Measurements from ENCODE around the gene ORAI1.
"Not testable (repeated sequence)": the region's sequence is repeated elsewhere in the genome, so short reads cannot be mapped to it uniquely, and the experiment has no call there.

The ORAI1 gene

GRCh38 chr12:121608301-121608700 lies 18.0 kb upstream of the ORAI1 start:
- DNase-seq, result no peak

DNA sequence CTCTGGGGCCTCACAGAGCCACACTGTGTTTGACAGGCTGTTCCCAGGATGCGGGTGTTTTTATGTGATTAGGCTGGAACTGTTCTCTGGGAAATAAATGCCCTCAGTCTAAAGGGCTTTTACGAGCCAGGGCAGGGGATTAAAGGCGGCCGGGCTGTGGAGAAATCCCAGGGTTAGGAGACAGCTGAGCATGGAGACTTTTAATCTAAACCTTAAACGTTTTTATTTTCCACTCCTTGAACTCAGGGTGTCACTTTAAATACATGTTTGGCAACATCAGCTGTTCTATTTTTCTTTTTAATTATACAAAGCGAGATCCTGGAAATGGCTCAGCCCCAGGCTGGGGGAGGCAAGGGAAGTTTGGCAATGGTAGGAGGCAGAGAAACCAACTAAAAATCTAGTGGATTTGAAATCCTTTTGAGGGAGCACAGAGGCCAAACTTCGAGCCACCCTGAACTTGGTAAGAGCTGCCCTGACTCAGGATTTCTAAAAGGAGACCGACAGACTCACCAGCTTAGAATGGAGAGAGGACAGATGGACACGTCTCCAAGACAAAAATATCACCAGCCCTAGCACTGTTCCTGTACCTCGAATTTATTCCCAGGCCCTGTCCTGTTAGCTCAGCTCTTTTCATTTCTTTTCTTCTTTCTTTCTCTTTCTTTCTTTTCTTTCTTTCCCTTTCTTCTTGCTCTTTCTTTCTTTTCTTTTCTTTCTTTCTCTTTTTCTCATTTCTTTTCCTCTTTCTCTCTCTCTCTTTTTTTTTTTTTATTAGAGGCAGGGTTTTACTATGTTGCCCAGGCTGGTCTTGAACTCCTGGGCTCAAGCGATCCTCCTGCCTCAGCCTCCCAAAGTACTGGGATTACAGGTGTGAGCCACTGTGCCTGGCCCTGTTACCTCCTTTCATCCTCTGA lies 15.8 kb upstream of the ORAI1 start:
- DNase-seq, result no peak

DNA sequence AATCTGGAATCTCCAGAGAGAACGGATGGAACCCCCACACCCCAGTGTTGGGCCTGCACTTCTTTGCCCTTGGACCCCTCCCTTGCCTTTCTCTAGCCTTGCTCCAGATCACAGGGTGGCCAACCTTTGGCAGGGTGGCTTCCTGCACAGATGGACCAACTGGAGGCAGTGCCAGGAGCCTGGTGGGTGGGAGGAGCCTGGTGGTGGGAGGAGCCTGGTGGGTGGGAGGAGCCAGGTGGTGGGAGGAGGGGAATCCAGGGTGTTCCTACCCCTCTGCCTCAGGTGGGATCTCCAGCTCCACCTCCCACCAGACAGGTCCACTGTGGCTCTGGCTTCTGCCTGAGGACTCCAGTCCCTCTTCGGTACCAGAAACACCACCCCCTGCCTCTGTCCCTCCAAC lies 15.0 kb upstream of the ORAI1 start:
- DNase-seq, result no peak

DNA sequence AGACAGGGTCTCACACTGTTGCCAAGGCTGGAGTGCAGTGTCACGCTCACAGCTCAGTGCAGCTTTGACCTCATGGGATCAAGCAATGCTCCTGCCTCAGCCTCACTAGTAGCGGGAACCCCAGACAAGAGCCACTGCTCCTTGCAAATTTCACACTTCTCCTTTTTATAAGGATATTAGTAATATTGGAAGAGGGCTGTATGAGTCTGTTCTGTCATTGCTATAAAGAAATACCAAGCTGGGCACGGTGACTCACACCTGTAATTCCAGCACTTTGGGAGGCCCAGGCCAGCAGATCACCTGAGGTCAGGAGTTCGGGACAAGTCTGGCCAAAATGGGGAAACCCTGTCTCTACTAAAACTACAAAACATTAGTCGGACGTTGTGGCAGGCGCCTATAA lies 12.9 kb upstream of the ORAI1 start:
- DNase-seq, result no peak

- DNase-seq, result no peak
Observed at GRCh38 chr12:121614872-121615467, 11.4 kb upstream of the ORAI1 start.

- no peak for DNase-seq
Observed at GRCh38 chr12:121618659-121619233, 7.6 kb upstream of the ORAI1 start.

- DNase-seq, result no peak
Observed at GRCh38 chr12:121620333-121620891, 5.9 kb upstream of the ORAI1 start.

GRCh38 chr12:121626853-121627640 lies 717 bp downstream of the ORAI1 start:
- DNase-seq, result peak; percentile 87

DNA sequence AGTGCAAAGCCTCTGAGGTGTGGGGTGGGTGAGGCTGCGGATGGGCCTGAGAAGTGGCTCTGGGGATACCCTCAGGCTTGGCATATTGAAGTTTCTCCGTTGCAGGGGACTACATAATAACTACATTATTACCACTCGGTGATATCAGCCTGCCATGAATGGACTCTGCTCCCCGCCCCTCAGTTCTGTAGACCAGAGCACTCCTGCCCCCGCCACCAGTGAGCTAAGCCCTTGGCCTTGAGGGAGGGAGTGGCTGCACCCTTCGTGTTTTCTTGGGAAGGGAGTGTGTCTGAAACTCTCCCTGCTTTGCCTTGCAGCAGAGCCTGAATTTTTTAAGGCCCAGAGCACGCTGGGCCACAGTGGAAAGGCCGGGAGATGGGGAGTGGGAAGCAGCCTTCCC lies 1.7 kb downstream of the ORAI1 start:
- no peak for DNase-seq

GRCh38 chr12:121628536-121628935 lies 2.2 kb downstream of the ORAI1 start:
- DNase-seq, result no peak

DNA sequence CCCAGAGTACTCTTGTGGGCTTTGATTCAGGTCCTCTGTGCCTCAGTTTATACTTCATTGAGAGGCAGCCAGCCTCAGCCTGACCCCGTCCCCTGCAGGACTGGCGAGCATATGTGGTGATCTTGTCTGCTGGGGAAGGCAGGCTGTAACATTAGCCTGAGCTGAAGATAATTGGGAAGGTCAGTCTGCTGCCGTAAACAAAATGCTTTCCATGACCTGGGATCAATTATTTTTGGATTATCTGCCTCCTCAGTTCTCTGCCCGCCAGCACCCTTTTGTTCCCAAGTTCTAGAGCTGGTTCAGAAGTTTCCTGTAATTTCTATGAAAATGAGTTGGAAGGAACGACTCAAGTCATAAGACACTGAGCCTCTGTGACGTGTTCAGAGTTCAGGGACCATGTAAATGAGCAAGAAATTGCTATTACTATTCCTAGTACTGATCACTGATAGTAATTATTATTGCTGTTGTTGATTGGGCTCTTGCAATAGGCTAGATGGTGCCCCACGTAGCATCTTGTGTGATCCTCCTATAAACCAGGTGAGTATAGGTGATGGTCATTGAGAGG lies 4.5 kb downstream of the ORAI1 start:
- DNase-seq, result no peak

DNA sequence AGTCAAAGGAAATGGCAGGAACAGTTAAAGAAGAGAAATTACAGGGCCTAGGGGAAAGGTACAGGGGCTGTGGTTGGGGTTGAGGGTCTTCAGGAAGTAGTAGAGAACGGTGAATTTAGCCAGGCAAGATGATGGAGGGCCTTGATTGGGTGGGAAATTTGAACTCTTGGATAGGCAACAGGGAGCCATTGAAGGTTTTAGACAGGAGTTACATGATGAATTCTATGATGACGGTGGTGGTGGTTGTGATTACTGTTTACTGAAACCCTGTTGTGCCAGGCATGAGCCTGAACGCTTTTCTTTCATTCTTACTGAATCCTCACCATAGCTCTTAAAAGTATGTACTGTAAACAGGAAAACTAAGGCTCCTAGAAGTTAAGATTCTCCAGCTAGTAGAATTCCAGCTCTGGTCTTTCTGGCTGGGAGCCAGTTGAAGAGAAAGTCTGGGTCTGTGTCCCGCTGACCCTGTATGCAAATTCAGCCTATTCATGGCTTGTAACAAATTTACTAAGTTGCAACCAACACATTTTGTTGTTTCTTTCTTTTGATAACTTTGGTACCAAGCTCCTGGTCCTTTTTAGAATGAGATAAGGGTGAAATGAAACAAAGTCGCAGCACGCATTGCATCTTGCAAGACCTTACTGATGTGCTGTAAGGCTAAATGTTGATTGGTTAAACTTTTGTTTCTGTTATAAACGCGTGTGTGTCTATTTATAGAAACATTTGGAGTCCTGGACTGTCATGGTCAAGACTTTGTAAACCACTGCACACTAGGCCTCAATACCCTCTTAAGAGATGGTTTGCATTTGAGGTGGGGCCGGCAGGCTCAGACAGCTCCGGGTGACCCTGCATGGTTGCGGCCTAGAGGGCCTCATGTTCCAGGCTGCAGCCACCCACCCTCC lies 6.0 kb downstream of the ORAI1 start:
- DNase-seq, result no peak

DNA sequence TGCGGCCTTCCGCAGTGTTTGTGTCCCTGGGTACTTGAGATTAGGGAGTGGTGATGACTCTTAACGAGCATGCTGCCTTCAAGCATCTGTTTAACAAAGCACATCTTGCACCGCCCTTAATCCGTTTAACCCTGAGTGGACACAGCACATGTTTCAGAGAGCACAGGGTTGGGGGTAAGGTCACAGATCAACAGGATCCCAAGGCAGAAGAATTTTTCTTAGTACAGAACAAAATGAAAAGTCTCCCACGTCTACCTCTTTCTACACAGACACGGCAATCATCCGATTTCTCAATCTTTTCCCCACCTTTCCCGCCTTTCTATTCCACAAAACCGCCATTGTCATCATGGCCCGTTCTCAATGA lies 7.5 kb downstream of the ORAI1 start:
- not testable (repeated sequence) for DNase-seq

DNA sequence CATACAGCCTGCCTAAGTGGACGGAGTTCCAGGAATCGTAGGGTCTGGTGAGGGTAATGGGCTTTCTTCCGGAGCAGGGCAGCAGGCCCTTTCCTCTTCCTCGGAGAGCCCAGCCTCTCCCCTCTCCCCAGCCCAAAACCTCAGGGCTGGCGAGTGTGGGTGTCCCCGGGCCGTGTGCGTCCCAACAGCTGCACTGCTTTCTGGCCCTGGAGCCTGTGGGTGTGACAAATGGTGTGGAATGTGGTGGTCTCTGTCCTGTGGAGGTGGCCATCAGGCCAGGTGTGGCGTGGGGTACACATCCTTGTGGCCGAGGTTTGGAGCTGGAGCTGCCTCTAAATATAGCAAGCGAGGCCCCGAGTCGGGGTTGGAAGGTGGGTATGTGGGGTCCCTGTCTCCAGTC lies 8.5 kb downstream of the ORAI1 start:
- no peak for DNase-seq

DNA sequence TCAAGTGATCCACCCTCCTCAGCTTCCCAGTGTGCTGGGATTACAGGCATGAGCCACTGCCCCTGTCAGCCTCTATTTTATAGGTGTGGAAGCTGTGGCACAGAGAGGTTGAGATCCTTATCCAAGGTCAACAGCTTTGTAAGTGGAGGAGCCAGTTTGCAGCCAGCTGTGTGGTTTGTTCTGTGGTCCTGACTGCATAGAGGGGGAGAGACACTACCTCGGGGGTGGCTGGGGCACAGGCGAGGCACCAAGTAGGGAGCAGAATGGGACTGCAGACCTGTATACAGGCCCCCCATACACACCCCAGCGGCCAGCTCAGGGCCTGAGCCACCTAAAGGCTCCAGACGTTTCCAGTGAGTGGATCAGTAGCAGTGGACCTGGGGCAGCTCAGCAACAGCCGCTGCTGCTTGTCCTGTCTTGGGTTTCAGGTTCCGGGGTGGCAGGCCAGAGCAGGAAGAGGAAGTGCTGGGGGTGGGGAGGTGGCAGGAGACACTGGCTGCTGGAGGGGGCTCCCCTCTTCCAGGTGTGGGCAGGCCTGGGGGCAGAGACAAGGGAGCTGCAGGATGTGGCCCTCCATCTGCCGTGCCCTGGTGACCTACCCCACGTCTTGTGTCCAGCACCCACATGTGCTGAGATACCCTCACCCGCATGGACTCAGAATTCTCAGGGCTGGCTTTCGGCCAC lies 11.0 kb downstream of the ORAI1 start:
- DNase-seq, result peak; percentile 50

DNA sequence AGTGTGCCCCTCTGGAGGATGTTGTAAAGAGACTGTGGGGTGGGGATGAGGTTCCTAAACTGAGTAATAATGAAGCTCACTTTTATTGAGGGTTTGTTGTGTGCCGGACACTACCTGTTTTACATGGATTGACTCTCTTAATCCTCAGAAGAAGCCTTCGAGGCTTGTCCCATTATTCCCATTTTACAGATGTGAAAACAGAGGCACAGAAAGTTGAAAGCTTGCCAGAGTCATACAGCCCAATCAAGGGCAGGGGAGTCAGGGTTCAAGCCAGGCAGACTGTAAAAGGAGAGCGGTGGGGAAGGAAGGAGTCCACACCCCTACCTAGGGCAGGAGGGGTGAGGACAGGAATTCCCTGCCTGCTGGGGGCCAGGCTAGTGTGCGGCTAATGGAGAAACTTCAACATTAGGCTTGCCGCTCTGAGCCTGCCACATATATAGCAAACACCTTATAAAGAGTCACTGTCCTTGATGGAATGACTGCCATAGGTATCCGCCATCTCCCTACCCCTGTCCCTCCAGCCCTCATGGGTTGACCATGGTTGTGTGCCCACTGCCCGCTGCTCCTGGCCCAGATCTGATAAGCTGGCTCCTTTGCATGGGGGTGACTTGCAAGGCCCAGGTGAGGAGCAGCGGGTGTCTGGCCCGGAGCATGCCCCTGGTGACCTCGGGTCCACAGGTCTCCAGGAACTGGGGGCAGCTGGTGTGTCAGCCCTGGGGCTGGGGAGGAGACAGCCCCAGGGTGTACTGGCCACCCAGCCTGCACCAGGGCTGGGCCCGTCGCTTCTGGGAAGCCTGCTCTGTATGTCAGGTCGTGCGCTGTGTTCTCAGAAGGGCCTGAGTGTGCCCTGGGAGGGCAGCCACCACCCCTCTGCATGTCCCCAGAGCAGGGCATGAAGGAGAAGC lies 12.2 kb downstream of the ORAI1 start:
- DNase-seq, result no peak

- DNase-seq, result no peak
Observed at GRCh38 chr12:121641343-121641630, 15.0 kb downstream of the ORAI1 start.

DNA sequence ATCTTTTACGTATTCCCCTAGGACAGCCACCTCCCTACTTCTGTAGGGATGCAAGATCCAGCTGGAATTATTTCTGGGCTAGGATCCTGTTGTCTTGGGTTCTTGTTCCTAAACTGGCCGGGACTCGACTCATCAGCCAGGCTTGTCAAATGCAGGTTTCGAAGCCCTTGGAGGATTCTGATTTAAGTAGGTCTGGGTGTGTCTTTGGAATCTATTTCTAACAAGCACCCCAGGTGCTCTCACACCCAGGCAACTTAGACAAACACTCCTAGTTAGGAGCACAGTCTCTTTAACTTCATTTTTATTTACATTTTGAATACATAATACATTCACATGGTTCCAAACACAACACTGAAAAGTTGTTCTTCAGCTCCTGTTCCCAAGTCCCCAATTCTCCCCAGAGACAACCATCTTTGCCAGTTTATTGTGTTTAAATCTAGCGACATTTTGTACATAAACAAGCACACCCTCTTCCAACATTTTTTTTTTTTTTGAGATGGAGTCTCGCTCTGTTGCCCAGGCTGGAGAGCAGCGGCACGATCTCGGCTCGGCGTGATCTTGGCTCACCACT lies 22.2 kb downstream of the ORAI1 start:
- DNase-seq, result no peak

GRCh38 chr12:121649322-121649721 lies 23.0 kb downstream of the ORAI1 start:
- no peak for DNase-seq
